PC-3 (cell line): ENCODE results near the gene GAD1. TPM values are rescaled to one million over a fixed set of nuclear protein-coding genes. Genes with fewer than 3 reads are reported as not detected.
A peak's percentile ranks its signal among the peaks of the same experiment; 100 is the strongest.

Experiments
- ATAC-seq: fragments of 200-7000 bp; cut with Tn5 transposase; 2 replicates; pipeline ENCODE4 v1.9.1; 2020; ENCODE audit warnings: mild to moderate bottlenecking, moderate library complexity
- BruUV-seq: library from RNA; stranded (reverse); fragments of 400-500 nt; replicated peaks from 2 replicates; lab custom pipeline; 2021; lab: Mats Ljungman, UMichigan
- CTCF ChIA-PET: fragments of 300-600 bp; sonication (Branson Sonifier 250); formaldehyde crosslinking; loops from one replicate; lab custom pipeline; 2022; ENCODE audit warnings: antibody characterized with exemption; lab: Charles Lee
- POLR2A ChIA-PET: fragments of 300-600 bp; sonication (Branson Sonifier 250); formaldehyde crosslinking; loops from one replicate; lab custom pipeline; 2022; ENCODE audit warnings: antibody characterized with exemption; ENCODE audit not compliant: unreplicated experiment; lab: Charles Lee
- DNase-seq: peaks from one replicate; pipeline ENCODE4 v3.0.0-alpha.2; 2015
- H2AFZ ChIP-seq: fragments of 300-600 bp; sonication (generic); 2 replicates; pipeline ENCODE4 v1.6.0; 2016; ENCODE audit warnings: antibody characterized with exemption, low read length
- H3F3A ChIP-seq: fragments of 300-600 bp; sonication (generic); one replicate; pipeline ENCODE4 v1.6.0; 2017; ENCODE audit warnings: antibody characterized with exemption, low read length, control low read depth, mild to moderate bottlenecking; ENCODE audit not compliant: unreplicated experiment
- H3K27ac ChIP-seq: fragments of 300-600 bp; sonication (generic); 2 replicates; pipeline ENCODE4 v1.5.1; 2016; ENCODE audit warnings: mild to moderate bottlenecking, low read length
- H3K27me3 ChIP-seq: fragments of 300-600 bp; sonication (generic); 2 replicates; pipeline ENCODE4 v1.6.1; 2016; ENCODE audit warnings: low read length, mixed read lengths
- H3K36me3 ChIP-seq: fragments of 300-600 bp; sonication (generic); 2 replicates; pipeline ENCODE4 v1.6.1; 2016; ENCODE audit warnings: low read depth, mixed run types, low read length, mixed read lengths
- H3K4me1 ChIP-seq: fragments of 300-600 bp; sonication (generic); 2 replicates; pipeline ENCODE4 v1.5.1; 2016; ENCODE audit warnings: low read length; ENCODE audit not compliant: insufficient read depth
- H3K4me2 ChIP-seq: fragments of 300-600 bp; sonication (generic); 2 replicates; pipeline ENCODE4 v1.6.0; 2016; ENCODE audit warnings: low read length
- H3K4me3 ChIP-seq: fragments of 300-600 bp; sonication (generic); 2 replicates; pipeline ENCODE4 v1.5.1; 2016; ENCODE audit warnings: mild to moderate bottlenecking, low read length, mixed read lengths
- H3K79me2 ChIP-seq: fragments of 300-600 bp; sonication (generic); 2 replicates; pipeline ENCODE4 v1.6.1; 2017; ENCODE audit warnings: low read length, mixed read lengths
- H3K9ac ChIP-seq: fragments of 300-600 bp; sonication (generic); 2 replicates; pipeline ENCODE4 v1.6.0; 2016; ENCODE audit warnings: mild to moderate bottlenecking, low read length
- H3K9me2 ChIP-seq: fragments of 300-600 bp; sonication (generic); replicated peaks from 2 replicates; pipeline ENCODE4 v1.6.1; 2016; ENCODE audit warnings: mixed run types, low read length, mixed read lengths
- H3K9me3 ChIP-seq: fragments of 300-600 bp; sonication (generic); 2 replicates; pipeline ENCODE4 v1.6.1; 2016; ENCODE audit warnings: low read length, mixed read lengths
- H4K20me1 ChIP-seq: fragments of 300-600 bp; sonication (generic); 2 replicates; pipeline ENCODE4 v1.6.1; 2016; ENCODE audit warnings: low read length, mixed read lengths
- EZH2 ChIP-seq: fragments of 300-600 bp; sonication (generic); IDR thresholded peaks from one replicate; pipeline ENCODE4 v1.6.1; 2017; ENCODE audit warnings: antibody characterized with exemption, mild to moderate bottlenecking, low read length; ENCODE audit not compliant: unreplicated experiment
- EZH2phosphoT487 ChIP-seq: fragments of 300-600 bp; sonication (generic); IDR thresholded peaks from 2 replicates; pipeline ENCODE4 v1.6.1; 2018; ENCODE audit warnings: mild to moderate bottlenecking, antibody characterized with exemption, low read length, borderline replicate concordance
- intact Hi-C: fragments of 100-400 bp; cut with micrococcal nuclease; formaldehyde crosslinking; loops from 2 replicates; pipeline ENCODE4 v1.9.0; 2023
- total RNA-seq: library from RNA; depleted of rRNA; stranded (reverse); fragments of >200 nt; gene quantifications from 2 replicates; pipeline ENCODE4 v1.2.3, GENCODE V29; 2014
- TF ChIP-seq, protein P1 (sequence below): fragments of 300-600 bp; sonication (generic); conservative IDR thresholded peaks from 2 replicates; pipeline ENCODE4 v1.5.1; 2017; ENCODE audit warnings: antibody characterized with exemption, low read depth, mild to moderate bottlenecking, low read length

Gene GAD1
- total RNA-seq, 1 experiment from 2014 or later: 10.6 TPM

DNA sequence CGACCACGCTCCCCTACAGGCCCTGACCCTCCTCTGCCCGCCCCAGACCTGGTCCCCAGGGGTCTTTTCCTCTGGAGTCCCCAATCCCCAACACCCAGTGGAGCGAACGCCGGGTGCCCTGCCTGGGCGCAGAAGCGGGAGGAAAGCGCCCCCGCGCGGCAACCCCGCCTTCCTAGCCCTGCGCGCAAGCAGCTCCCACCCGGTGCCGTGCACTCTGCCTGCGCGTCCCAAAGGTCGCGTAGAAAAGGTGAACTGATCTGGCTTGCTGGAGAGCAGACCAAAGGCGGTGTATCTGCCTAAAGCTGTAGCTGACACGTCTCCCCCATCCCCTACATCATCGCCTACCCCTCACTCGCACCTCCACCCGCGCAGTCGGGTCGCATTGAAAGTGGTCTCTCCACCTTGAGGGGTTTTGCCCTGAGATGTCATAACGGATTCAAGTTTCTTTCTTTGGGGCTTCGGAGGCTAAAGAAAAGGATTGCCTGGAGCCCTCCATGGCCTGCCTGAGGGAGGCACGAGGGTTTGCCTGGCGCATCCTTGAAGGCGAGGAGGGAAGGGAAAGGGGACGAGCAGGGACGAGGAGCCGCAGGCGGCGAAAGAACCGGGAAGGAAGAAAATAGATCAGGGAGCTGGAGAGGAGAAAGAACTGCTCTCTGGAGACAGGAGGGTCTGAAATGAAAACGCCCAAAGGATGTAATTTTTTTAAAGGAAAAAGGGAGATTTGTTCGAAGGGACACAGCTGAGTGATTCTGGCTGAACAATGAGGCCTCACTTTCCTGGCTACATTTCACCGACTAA lies 5.8 kb downstream of the GAD1 start:
- H3K79me2 ChIP-seq: no peaks in the 10 kb centered on the region
- peaks cover 3% of the 10 kb centered on the region; the same call in 1 of the 2 replicates for H3K4me1 ChIP-seq
- ATAC-seq: no peak
- no peak overlapping the region for H2AFZ ChIP-seq
- H3K9ac ChIP-seq: no peak overlapping the region
- no peaks in the 10 kb centered on the region for H3K36me3 ChIP-seq
- H3K27me3 ChIP-seq: no peaks in the 10 kb centered on the region
- 0 out of 2 replicates have a peak overlapping the region, but pooled peaks have one; percentile 30 for H3K4me2 ChIP-seq
- H3K9me2 ChIP-seq: no peaks in the 10 kb centered on the region
- no peaks in the 10 kb centered on the region for H3K9me3 ChIP-seq
- DNase-seq: no peak
- ChIA-PET CTCF (no interaction called here), POLR2A (no interaction called here)
- H3K4me3 ChIP-seq: no peak overlapping the region
- no TSS peak for BruUV-seq
- no peaks in the 10 kb centered on the region for H4K20me1 ChIP-seq
- no peak for TF ChIP-seq EZH2
- TF ChIP-seq, protein P1, sequence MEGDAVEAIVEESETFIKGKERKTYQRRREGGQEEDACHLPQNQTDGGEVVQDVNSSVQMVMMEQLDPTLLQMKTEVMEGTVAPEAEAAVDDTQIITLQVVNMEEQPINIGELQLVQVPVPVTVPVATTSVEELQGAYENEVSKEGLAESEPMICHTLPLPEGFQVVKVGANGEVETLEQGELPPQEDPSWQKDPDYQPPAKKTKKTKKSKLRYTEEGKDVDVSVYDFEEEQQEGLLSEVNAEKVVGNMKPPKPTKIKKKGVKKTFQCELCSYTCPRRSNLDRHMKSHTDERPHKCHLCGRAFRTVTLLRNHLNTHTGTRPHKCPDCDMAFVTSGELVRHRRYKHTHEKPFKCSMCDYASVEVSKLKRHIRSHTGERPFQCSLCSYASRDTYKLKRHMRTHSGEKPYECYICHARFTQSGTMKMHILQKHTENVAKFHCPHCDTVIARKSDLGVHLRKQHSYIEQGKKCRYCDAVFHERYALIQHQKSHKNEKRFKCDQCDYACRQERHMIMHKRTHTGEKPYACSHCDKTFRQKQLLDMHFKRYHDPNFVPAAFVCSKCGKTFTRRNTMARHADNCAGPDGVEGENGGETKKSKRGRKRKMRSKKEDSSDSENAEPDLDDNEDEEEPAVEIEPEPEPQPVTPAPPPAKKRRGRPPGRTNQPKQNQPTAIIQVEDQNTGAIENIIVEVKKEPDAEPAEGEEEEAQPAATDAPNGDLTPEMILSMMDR: no peak
- no peak for TF ChIP-seq EZH2phosphoT487
- no peaks in the 10 kb centered on the region for H3F3A ChIP-seq
- no peak overlapping the region for H3K27ac ChIP-seq
- intact Hi-C loops: no loop called here

DNA sequence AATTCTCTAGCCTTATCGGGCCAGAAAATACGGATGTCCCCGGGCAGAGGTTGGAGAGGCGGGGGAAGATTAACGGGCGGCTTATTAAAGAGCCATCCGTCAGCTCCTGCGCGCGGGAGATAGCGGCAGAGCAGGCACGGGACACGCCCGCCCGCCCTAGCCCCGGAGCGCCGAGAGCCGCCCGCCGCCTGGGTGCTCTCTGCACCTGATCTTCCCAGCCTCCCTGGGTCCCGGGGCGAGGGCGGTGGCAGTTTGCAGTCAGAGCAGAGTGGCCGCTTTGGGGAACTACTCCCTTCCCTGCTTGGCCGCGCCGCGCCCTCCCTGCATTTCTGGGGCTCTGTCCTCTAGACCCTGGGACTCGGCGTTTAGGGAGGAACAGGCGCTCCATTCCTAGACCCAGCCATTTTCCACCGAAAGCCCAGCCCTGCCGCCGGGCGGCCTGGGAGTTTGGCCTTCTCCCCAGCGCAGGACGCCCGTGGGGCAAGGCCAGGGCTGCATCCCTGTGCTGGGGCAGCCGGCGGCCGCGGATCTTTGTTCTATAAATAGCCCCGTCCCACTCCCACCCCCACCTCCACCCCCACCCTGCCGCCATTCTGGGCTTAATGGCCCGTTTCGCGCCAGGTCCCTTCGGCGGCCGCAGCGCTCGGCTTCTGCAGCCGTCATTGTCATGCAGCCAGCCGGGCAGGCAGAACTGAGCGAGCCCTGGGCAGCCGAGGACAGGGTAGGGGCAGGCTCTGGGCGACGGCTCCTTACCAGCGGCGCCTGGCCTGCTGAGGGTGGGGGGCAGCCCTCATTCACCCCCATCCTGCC lies 6.6 kb downstream of the GAD1 start:
- peaks cover 2% of the 10 kb centered on the region; the same call in 1 of the 2 replicates for H3K4me1 ChIP-seq
- no peak overlapping the region for H3K9ac ChIP-seq
- H2AFZ ChIP-seq: no peak overlapping the region
- no peaks in the 10 kb centered on the region for H3K9me3 ChIP-seq
- no TSS peak for BruUV-seq
- no peaks in the 10 kb centered on the region for H3K79me2 ChIP-seq
- H3K36me3 ChIP-seq: no peaks in the 10 kb centered on the region
- no peak for DNase-seq
- H3K4me3 ChIP-seq: peak overlapping the region; percentile 37; the same call in 1 of the 2 replicates
- H3K27ac ChIP-seq: no peak overlapping the region
- no peak for TF ChIP-seq EZH2phosphoT487
- no peak for TF ChIP-seq EZH2
- TF ChIP-seq, protein P1: no peak
- POLR2A ChIA-PET: no interaction called here
- no peaks in the 10 kb centered on the region for H3K27me3 ChIP-seq
- peak; percentile 54 for ATAC-seq
- 0 out of 2 replicates have a peak overlapping the region, but pooled peaks have one; percentile 30 for H3K4me2 ChIP-seq
- H3K9me2 ChIP-seq: no peaks in the 10 kb centered on the region
- H3F3A ChIP-seq: no peaks in the 10 kb centered on the region
- H4K20me1 ChIP-seq: no peaks in the 10 kb centered on the region
- CTCF ChIA-PET: no interaction called here
- intact Hi-C loops: no loop called here
